Astrocyte (in vitro differentiated cells and primary cell): ENCODE data around the gene NPRL2. TPM values are rescaled to one million over a fixed set of nuclear protein-coding genes. Genes with fewer than 3 reads are reported as not detected.

ENCODE experiments used
- DNase-seq: peaks from one replicate; pipeline ENCODE4 v3.0.0-alpha.2; 2010; ENCODE audit warnings: low read depth
- FAIRE-seq: peaks from 2 replicates; lab custom pipeline; 2011; peaks lifted over from hg19 to GRCh38; lab: Jason Lieb, UNC
- H2AFZ ChIP-seq: 2 replicates; pipeline ENCODE4 v1.6.0; 2012; ENCODE audit warnings: low read depth, low read length, inconsistent platforms
- H3K27ac ChIP-seq: 2 replicates; pipeline ENCODE4 v1.5.1; 2011; ENCODE audit warnings: low read depth, low read length, inconsistent platforms
- H3K27me3 ChIP-seq: 2 replicates; pipeline ENCODE4 v1.6.0; 2011; ENCODE audit warnings: low read length, inconsistent platforms; ENCODE audit not compliant: insufficient read depth
- H3K36me3 ChIP-seq: 2 replicates; pipeline ENCODE4 v1.5.1; 2011; ENCODE audit warnings: low read length, inconsistent platforms; ENCODE audit not compliant: insufficient read depth
- H3K4me1 ChIP-seq: 2 replicates; pipeline ENCODE4 v1.5.1; 2011; ENCODE audit warnings: low read length, inconsistent platforms; ENCODE audit not compliant: insufficient read depth
- H3K4me2 ChIP-seq: 2 replicates; pipeline ENCODE4 v1.6.0; 2012; ENCODE audit warnings: low read length, inconsistent platforms
- H3K4me3 ChIP-seq: 2 replicates; pipeline ENCODE4 v1.5.1; 2011; ENCODE audit warnings: low read depth, mild to moderate bottlenecking, low read length, inconsistent platforms; ENCODE audit not compliant: insufficient read depth
- H3K79me2 ChIP-seq: 2 replicates; pipeline ENCODE4 v1.6.0; 2012; ENCODE audit warnings: mild to moderate bottlenecking, low read length, inconsistent platforms; ENCODE audit not compliant: insufficient read depth
- H3K9ac ChIP-seq: 2 replicates; pipeline ENCODE4 v1.6.0; 2012; ENCODE audit warnings: mild to moderate bottlenecking, low read length, inconsistent platforms
- H3K9me3 ChIP-seq: 2 replicates; pipeline ENCODE4 v1.5.1; 2012; ENCODE audit warnings: low read depth, mild to moderate bottlenecking, low read length, inconsistent platforms; ENCODE audit not compliant: insufficient read depth
- H4K20me1 ChIP-seq: 2 replicates; pipeline ENCODE4 v1.6.0; 2012; ENCODE audit warnings: low read length, inconsistent platforms; ENCODE audit not compliant: insufficient read depth
- H3K27ac Mint-ChIP-seq: one replicate; pipeline ENCODE4 v1.8.0; 2021; ENCODE audit warnings: mild to moderate bottlenecking, mixed read lengths; ENCODE audit not compliant: unreplicated experiment
- H3K27me3 Mint-ChIP-seq: one replicate; pipeline ENCODE4 v1.8.0; 2021; ENCODE audit warnings: low read depth, mixed read lengths; ENCODE audit not compliant: unreplicated experiment
- H3K36me3 Mint-ChIP-seq: one replicate; pipeline ENCODE4 v1.8.0; 2021; ENCODE audit warnings: low read depth, mixed read lengths; ENCODE audit not compliant: unreplicated experiment
- H3K4me1 Mint-ChIP-seq: one replicate; pipeline ENCODE4 v1.8.0; 2021; ENCODE audit warnings: low read depth, mixed read lengths; ENCODE audit not compliant: unreplicated experiment
- H3K4me3 Mint-ChIP-seq: one replicate; pipeline ENCODE4 v1.8.0; 2021; ENCODE audit warnings: mild to moderate bottlenecking, moderate library complexity, mixed read lengths; ENCODE audit not compliant: unreplicated experiment
- H3K9me3 Mint-ChIP-seq: one replicate; pipeline ENCODE4 v1.8.0; 2021; ENCODE audit warnings: mild to moderate bottlenecking, mixed read lengths; ENCODE audit not compliant: unreplicated experiment
- CTCF ChIP-seq: IDR thresholded peaks from 2 replicates; pipeline ENCODE4 v1.5.1; 2011; ENCODE audit warnings: low read depth, mild to moderate bottlenecking, inconsistent platforms, low read length, moderate library complexity; ENCODE audit not compliant: insufficient read depth
- EZH2 ChIP-seq: IDR thresholded peaks from 2 replicates; pipeline ENCODE4 v1.6.1; 2012; ENCODE audit warnings: mild to moderate bottlenecking, low read length, inconsistent platforms; ENCODE audit not compliant: insufficient read depth
- total RNA-seq: library from RNA; stranded (reverse); gene quantifications from 2 replicates; pipeline ENCODE4 v1.2.1, GENCODE V29; 2021

Gene NPRL2
- total RNA-seq, 1 donor from 2014 or later, result 15.7 TPM

DNA sequence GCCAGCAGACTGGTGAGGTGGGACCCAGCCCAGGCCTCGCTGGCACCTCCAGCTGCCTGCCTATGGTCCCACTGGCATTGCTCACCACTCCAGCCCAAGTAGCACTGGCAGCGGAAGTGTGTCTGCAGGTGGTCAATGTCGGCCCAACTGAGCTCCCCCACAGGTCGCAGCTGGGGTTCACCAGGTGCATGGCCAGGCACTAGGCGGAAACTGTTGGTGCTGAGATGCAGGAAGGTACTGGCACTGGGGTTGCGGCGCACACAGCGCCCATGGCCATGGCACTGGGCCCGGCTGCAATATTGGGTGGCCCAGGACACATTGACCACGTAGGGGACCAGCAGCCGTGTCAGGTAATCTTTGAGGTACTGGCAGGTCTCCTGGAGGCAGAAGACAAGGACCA, 32.4 kb downstream of the NPRL2 start:
- Histone ChIP-seq H3K27me3 (no peaks in the 10 kb centered on the region), H3K4me3 (no peak overlapping the region), H3K9me3 (no peaks in the 10 kb centered on the region), H3K4me2 (peak overlapping the region; percentile 93), H4K20me1 (peaks cover 58% of the 10 kb centered on the region), H2AFZ (no peak overlapping the region), H3K27ac (no peak overlapping the region), H3K79me2 (peaks cover 40% of the 10 kb centered on the region), H3K36me3 (peaks cover 8% of the 10 kb centered on the region), H3K9ac (no peak overlapping the region), H3K4me1 (peaks cover 29% of the 10 kb centered on the region)
- H3K27me3 Mint-ChIP-seq, result no peaks in the 10 kb centered on the region
- H3K4me1 Mint-ChIP-seq, result peaks cover 22% of the 10 kb centered on the region
- H3K27ac Mint-ChIP-seq, result no peak overlapping the region
- H3K36me3 Mint-ChIP-seq, result peaks cover 22% of the 10 kb centered on the region
- no peak overlapping the region for H3K4me3 Mint-ChIP-seq
- DNase-seq (no peak), FAIRE-seq (no peak)
- TF ChIP-seq CTCF (no peak), EZH2 (no peak)
- no peaks in the 10 kb centered on the region for H3K9me3 Mint-ChIP-seq

DNA sequence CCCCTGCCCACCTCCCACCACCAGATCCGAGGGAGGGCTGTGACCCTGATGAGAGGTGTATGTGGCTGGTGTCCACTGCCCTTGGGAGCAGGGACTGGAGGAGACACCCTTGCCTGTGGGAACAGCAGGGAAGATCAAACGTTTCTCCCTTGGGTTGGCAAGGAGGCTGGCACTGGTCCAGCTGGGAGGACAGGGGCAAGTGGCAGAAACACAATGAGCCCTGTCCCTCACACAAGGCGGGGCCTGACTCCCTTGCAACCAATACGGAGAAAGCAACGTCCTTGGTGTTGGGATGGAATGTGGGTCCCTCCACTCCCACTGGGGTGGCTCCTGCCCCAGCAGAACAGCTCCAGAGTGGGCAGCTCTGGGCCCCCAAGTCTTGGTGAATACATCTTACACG, 33.3 kb downstream of the NPRL2 start:
- Histone ChIP-seq H3K4me1 (peaks cover 29% of the 10 kb centered on the region), H3K9me3 (no peaks in the 10 kb centered on the region), H2AFZ (no peak overlapping the region), H3K27ac (no peak overlapping the region), H3K9ac (peak overlapping the region; percentile 29), H3K79me2 (peaks cover 40% of the 10 kb centered on the region), H3K27me3 (no peaks in the 10 kb centered on the region), H4K20me1 (peaks cover 58% of the 10 kb centered on the region), H3K36me3 (peaks cover 8% of the 10 kb centered on the region), H3K4me3 (no peak overlapping the region), H3K4me2 (peak overlapping the region; percentile 55)
- Mint-ChIP-seq H3K27ac (peak overlapping the region; percentile 53), H3K4me1 (peaks cover 16% of the 10 kb centered on the region), H3K9me3 (no peaks in the 10 kb centered on the region), H3K27me3 (no peaks in the 10 kb centered on the region), H3K36me3 (peaks cover 22% of the 10 kb centered on the region), H3K4me3 (no peak overlapping the region)
- DNase-seq (no peak), FAIRE-seq (no peak)
- TF ChIP-seq CTCF, result no peak
- no peak for TF ChIP-seq EZH2

GRCh38 chr3:50316657-50317242, 33.8 kb downstream of the NPRL2 start:
- no peaks in the 10 kb centered on the region for H3K27me3 ChIP-seq
- H2AFZ ChIP-seq, result no peak overlapping the region
- no peak overlapping the region for H3K4me3 ChIP-seq
- no peak for FAIRE-seq
- H3K36me3 ChIP-seq, result peaks cover 8% of the 10 kb centered on the region
- no peak overlapping the region for H3K27ac ChIP-seq
- Mint-ChIP-seq H3K27me3 (no peaks in the 10 kb centered on the region), H3K9me3 (no peaks in the 10 kb centered on the region), H3K36me3 (peaks cover 22% of the 10 kb centered on the region), H3K27ac (no peak overlapping the region), H3K4me1 (peaks cover 16% of the 10 kb centered on the region), H3K4me3 (no peak overlapping the region)
- H3K9me3 ChIP-seq, result no peaks in the 10 kb centered on the region
- peak overlapping the region; percentile 55 for H3K4me2 ChIP-seq
- H3K9ac ChIP-seq, result peak overlapping the region; percentile 29
- peak; percentile 65 for DNase-seq
- peaks cover 40% of the 10 kb centered on the region for H3K79me2 ChIP-seq
- H3K4me1 ChIP-seq, result peaks cover 24% of the 10 kb centered on the region
- peaks cover 58% of the 10 kb centered on the region for H4K20me1 ChIP-seq
- TF ChIP-seq EZH2 (no peak), CTCF (no peak)
